GM19397 (cell line): ENCODE data around the gene GUCY2D.

Source experiments
- ATAC-seq: cut with Tn5 transposase; IDR thresholded peaks from one replicate; pipeline ENCODE4 v1.9.1; 2021; ENCODE audit warnings: mild to moderate bottlenecking, moderate library complexity; ENCODE audit not compliant: unreplicated experiment

GUCY2D gene

DNA sequence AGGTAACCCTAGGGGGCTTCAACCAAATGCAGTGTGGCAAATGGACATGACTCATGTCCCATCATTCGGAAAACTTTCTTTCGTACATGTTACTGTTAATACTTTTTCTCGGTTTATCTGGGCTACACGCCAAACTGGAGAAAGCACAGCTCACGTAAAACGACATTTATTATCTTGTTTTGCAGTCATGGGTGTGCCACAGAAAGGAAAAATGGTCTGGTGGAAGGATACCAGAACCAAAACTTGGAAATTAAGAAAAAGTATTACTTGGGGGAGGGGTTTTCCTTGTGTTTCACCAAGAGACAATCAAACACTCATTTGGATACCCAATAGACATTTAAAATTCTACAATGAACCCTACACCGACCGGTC, 60.0 kb downstream of the GUCY2D start:
- no peak for ATAC-seq

DNA sequence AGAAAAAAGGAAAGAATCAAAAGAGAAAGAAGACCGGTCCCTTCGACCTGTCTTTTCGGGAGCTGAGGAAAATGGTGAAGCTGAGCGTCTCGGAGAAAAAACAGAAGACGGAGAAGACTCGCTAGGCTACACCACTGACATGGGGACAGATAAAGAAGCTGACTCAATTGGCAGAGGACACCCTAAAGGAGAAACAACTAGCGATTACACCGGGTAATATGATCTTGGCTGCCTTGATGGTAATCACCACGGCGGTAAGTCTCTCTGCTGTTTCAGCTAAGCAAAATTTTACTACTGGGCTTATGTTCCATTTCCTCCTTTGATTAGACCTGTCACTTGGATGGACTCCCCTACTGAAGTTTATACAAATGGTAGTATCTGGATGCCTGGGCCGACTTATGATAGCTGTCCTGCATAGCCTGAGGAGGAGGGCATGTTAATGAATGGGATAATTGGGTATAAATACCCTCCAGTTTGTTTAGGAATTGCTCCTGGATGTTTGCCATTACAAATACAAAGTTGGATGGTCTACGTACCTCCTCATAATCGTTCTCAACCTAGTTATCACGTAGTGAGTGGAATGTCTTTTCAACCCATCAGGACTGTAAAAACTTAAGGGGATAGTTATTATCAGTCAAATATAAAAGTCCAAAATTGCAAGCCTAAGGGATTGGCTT, 60.5 kb downstream of the GUCY2D start:
- no peak for ATAC-seq

DNA sequence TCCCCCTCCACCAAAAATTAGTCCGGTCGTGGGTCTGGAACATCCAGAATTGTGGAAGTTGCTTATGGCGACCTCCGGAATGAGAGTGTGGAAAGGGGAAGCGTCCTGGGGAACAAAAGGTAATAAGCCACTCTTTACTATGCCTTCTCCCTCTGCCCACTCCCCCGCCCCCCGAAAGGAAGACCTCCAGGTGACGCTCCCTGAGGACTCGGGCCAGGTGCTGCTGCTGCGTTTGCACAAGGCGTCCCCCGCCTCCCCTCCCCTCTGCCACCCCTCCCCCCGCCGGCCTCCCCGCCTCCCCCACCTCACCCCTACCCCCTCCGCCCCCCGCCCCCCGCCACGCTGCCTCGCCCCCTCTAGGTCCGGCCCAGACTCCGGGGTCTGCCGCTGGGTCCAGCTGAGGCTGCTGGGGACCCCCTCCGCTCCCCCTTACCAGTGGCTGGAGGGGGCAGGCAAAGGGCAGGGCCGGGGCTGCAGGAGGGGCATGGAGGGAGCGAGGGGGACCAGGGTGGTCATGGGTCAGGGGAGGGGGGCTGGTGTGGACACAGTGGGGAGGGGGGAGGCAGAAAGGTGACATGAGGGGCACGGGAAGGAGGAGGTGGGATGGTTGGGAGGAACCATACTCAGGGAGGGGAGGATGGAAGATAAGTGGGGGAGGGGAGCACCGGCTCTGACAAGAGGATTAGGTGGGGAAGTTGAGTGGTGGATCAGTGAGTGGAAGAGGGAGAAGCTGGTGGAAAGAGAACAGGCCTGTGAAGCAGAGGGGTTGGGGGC, 61.5 kb downstream of the GUCY2D start:
- no peak for ATAC-seq

DNA sequence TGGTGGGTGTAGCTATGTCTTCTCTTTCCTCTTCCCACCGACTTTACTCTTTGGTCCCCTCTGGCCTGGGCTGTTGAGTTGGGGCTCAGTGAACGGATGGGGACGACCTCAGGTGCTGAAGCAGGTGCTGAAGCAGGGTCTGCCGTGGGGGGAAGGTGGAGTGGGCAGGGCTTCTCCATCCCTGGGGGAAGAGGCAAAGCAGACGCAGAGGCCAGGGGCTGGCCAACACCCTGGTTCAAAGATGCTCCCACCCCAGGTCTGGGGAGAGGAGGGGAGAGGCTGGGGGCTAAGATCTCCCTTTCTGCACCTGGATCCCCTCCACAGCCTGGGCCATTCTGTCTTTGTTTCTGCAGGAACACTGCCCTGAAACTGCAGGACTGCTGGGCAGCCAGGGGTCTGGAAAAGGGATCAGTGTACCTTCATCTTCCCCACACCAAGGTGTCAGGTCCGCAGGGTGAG, 62.2 kb downstream of the GUCY2D start:
- ATAC-seq, result no peak

DNA sequence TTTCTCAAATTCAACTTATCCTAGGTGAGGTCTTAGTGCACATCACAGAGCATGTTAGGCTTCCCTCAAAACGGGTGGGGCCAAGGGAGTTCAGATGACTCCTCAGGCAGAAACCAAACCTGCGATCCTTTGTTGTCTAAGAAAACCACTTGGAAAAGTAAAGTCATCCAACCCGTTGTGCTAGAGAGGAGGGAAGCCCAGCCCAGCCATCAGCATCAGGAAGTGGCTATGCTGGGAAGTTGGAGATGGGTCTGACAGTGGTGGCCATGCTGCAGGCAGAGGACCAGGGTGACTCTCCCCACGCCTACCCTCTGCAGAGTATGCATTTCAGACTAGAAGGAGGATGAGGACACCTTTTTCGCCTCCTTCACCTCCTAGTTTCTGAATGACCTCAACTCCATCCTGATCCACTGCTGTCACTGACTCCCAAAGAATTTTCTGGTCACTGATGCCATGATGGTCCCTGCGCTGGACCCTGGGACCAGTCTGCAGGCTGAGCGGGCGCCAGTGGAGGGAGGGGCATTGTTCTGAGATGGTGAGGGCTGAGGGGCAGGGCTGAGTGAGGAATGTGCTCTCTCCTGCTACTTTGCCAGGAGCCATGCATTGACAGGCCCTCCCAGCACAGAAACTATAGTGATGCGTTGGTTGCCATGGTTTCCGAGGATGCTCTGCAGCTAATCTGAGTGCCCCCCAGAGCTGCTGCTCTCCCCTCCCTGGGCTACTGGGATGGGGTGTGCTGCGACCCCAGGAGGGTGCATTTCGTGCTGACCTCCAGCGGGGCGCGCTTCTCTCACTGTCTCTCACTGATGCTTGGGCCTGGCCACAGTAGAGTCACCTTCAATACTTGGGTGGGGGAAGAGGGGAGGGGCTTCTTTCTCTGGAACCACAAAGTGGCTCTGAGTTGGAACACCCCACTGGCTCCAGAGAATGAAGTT, 64.7 kb downstream of the GUCY2D start:
- ATAC-seq, result no peak

DNA sequence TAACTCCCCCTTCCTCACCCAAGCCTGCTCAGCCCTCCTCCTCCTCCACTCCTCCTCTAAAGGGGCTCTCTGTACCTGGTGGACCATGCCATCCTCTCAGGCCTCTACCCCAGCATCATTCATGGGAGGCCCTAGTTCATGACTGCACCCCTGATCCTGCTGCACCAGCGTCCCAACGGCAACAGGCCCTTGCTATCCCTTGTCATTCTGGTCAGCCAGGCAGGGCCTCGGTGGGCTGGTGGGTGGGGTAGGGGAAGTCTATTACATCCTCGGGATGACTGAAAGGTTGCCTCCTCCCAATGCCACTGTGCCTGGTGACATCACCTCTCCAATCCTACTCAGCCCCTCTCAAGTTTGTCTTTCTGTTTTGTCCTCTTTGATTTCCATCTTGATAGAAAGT, 65.4 kb downstream of the GUCY2D start:
- no peak for ATAC-seq

DNA sequence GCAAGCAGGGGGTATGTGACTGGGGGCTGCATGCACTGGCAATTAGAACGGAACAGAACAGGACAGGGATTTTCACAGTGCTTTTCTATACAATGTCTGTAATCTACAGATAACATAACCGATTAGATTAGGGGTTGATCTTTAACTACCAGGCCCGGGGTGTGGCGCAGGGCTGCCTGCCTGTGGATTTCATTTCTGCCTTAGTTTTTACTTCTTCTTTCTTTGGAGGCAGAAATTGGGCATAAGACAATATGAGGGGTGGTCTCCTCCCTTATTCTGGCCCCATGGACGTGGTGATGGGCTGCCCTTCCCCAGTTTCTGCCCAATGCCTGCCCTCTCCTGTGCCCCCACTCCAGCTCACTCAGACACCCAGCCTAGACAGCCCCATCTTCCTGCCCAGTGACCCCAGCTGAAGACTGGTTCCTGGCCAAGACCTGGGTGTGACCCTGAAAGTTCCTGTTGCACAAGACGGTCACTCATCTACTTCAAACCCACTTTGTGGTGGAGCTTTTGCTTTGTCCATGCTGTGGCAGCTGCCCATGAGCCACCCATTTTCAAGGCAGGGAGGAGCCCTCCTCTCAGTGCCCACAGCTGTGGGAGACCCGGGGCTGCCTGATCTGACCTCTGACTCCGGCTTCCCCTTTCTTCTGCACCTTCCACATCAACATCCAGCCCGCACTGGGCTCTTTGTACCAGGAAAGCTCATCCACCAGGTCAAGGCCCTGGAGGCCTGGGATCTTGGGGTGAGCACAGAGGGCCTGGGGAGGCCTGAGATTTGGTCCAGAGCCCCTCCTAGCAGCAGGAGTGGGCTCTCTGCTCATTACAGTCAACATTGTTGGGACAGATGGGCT, 66.5 kb downstream of the GUCY2D start:
- ATAC-seq, result no peak

DNA sequence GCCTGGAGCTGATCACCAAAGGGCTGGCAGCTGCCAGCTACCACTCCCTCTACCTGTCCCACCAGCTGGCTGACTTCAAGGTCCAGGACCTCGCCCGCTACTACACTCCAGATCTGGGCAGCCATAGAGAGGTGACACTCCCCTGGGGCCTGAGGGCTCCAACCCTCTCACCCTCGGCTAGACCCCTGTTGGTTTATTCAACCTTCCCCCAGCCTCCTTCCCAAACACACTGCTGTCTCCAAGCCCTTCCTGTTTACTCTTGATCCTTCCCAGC, 67.1 kb downstream of the GUCY2D start:
- no peak for ATAC-seq
